DND-41 (cell line): ENCODE data around the gene C6orf15.

Experiments used
- ATAC-seq: fragments of 200-7000 bp; cut with Tn5 transposase; 3 replicates; pipeline ENCODE4 v1.9.1; 2021; ENCODE audit warnings: low read depth; ENCODE audit not compliant: insufficient read depth
- DNase-seq: peaks from one replicate; pipeline ENCODE4 v3.0.0-alpha.2; 2020
- H2AFZ ChIP-seq: 2 replicates; pipeline ENCODE4 v1.6.0; 2012; ENCODE audit warnings: low read depth, low read length
- H3K27ac ChIP-seq: 2 replicates; pipeline ENCODE4 v1.5.1; 2012; ENCODE audit warnings: low read length, inconsistent platforms
- H3K27me3 ChIP-seq: fragments of 200-600 bp; sonication (generic); 2 replicates; pipeline ENCODE4 v1.6.0; 2012; ENCODE audit warnings: low read length, mild to moderate bottlenecking, inconsistent platforms; ENCODE audit not compliant: insufficient read depth, poor library complexity
- H3K36me3 ChIP-seq: 2 replicates; pipeline ENCODE4 v1.5.1; 2012; ENCODE audit warnings: low read length, inconsistent platforms; ENCODE audit not compliant: insufficient read depth
- H3K4me1 ChIP-seq: 2 replicates; pipeline ENCODE4 v1.5.1; 2012; ENCODE audit warnings: mild to moderate bottlenecking, low read length; ENCODE audit not compliant: insufficient read depth
- H3K4me2 ChIP-seq: 2 replicates; pipeline ENCODE4 v1.6.0; 2012; ENCODE audit warnings: mild to moderate bottlenecking, moderate library complexity, low read length, inconsistent platforms; ENCODE audit not compliant: insufficient read depth
- H3K4me3 ChIP-seq, 2 experiments: fragments of 200-600 bp in 1 of 2; shearing (Covaris generic) in 1 of 2; 2 replicates each; pipeline ENCODE4 v1.5.1; 2012 to 2016; ENCODE audit warnings: inconsistent platforms in 2 of 2, low read length in 2 of 2, mild to moderate bottlenecking in 2 of 2, low read depth in 1 of 2, moderate library complexity in 1 of 2
- H3K79me2 ChIP-seq: 2 replicates; pipeline ENCODE4 v1.6.0; 2012; ENCODE audit warnings: low read length, inconsistent platforms; ENCODE audit not compliant: insufficient read depth
- H3K9ac ChIP-seq: 2 replicates; pipeline ENCODE4 v1.6.0; 2012; ENCODE audit warnings: low read depth, mild to moderate bottlenecking, inconsistent platforms, low read length, moderate library complexity
- H3K9me3 ChIP-seq: 2 replicates; pipeline ENCODE4 v1.5.1; 2012; ENCODE audit warnings: low read length, moderate library complexity, mild to moderate bottlenecking, inconsistent platforms; ENCODE audit not compliant: insufficient read depth, severe bottlenecking
- H4K20me1 ChIP-seq: 2 replicates; pipeline ENCODE4 v1.6.0; 2012; ENCODE audit warnings: low read length; ENCODE audit not compliant: insufficient read depth
- EZH2 ChIP-seq: IDR thresholded peaks from 3 replicates; pipeline ENCODE4 v1.6.1; 2012; ENCODE audit warnings: borderline replicate concordance, low read depth, mild to moderate bottlenecking, moderate library complexity, low read length, inconsistent platforms; ENCODE audit not compliant: severe bottlenecking
- TF ChIP-seq, protein P1 (sequence below): IDR thresholded peaks from 2 replicates; pipeline ENCODE4 v1.5.1; 2012; ENCODE audit warnings: borderline replicate concordance, low read length, moderate library complexity, mild to moderate bottlenecking; ENCODE audit not compliant: poor library complexity, severe bottlenecking; ENCODE audit errors: extremely low read depth

The C6orf15 gene

DNA sequence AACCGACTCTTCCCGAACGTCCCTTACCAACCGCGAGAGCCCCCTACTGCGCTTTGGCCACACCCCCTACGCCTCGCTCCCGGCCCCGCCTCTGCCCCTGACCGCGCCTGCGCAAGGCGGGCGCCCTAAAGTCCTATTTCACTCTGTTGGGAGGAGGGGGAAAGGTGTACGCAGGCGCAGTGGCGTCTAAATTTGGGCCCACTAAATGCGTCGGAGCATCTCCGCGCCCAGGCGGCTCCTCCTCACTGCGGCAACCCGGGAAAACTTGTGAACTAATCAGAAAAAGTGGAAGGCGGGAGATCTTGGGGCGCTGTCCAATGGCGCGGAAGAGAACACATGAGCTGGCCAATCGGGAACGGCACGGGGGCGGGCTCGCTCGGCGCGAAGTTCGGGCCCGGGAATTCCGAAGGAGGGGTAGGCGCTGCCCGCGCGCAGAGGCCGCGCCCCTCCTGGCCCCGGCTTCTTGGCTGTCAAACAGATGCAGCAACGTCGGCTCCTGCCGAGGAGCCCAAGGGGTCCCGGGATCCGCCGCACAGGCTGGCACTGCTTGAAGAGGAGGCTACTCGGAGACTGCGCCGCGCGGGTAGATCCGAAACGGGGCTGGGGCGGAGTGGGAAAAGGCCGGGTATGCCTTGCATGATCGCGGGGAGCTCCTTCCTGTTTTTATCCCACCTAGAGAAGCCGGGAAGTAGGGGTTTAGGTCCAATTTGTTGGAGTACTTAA, 45.9 kb upstream of the C6orf15 start, which contains the start of gene TCF19:
TCF19 (plus strand) TSS at position 450 of the 723 bp plus-strand sequence. CDS start 881 bp downstream, outside the sequence.
- peaks cover 59% of the 10 kb centered on the region for H3K79me2 ChIP-seq
- H3K36me3 ChIP-seq = peaks cover 67% of the 10 kb centered on the region
- H3K4me2 ChIP-seq = peak within 1 kb of the TSS; percentile 88
- peak within 1 kb of the TSS; percentile 83 for H2AFZ ChIP-seq
- H3K4me1 ChIP-seq = peaks cover 57% of the 10 kb centered on the region
- H3K9ac ChIP-seq = peak within 1 kb of the TSS; percentile 73
- ATAC-seq = peak; percentile 90
- H3K27me3 ChIP-seq = no peaks in the 10 kb centered on the region
- peak; percentile 100 for DNase-seq
- H3K4me3 ChIP-seq = peak within 1 kb of the TSS; percentile 60 to 85
- H3K9me3 ChIP-seq = no peaks in the 10 kb centered on the region
- no peak for TF ChIP-seq EZH2
- TF ChIP-seq, protein P1, sequence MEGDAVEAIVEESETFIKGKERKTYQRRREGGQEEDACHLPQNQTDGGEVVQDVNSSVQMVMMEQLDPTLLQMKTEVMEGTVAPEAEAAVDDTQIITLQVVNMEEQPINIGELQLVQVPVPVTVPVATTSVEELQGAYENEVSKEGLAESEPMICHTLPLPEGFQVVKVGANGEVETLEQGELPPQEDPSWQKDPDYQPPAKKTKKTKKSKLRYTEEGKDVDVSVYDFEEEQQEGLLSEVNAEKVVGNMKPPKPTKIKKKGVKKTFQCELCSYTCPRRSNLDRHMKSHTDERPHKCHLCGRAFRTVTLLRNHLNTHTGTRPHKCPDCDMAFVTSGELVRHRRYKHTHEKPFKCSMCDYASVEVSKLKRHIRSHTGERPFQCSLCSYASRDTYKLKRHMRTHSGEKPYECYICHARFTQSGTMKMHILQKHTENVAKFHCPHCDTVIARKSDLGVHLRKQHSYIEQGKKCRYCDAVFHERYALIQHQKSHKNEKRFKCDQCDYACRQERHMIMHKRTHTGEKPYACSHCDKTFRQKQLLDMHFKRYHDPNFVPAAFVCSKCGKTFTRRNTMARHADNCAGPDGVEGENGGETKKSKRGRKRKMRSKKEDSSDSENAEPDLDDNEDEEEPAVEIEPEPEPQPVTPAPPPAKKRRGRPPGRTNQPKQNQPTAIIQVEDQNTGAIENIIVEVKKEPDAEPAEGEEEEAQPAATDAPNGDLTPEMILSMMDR = no peak
- H4K20me1 ChIP-seq = peaks cover 22% of the 10 kb centered on the region
- H3K27ac ChIP-seq = peak within 1 kb of the TSS; percentile 84

GRCh38 chr6:31157513-31158139, 45.3 kb upstream of the C6orf15 start, which contains the start of gene CCHCR1:
Gene CCHCR1, minus strand, starts transcription at chr6:31157802. Its CDS starts 202 bp downstream, at chr6:31157600.
- Histone ChIP-seq H3K9me3 (no peaks in the 10 kb centered on the region), H3K9ac (peak within 1 kb of the TSS; percentile 73), H3K27me3 (no peaks in the 10 kb centered on the region), H3K27ac (peak within 1 kb of the TSS; percentile 84), H3K4me1 (peaks cover 52% of the 10 kb centered on the region), H3K79me2 (peaks cover 53% of the 10 kb centered on the region), H4K20me1 (peaks cover 21% of the 10 kb centered on the region), H3K36me3 (peaks cover 60% of the 10 kb centered on the region), H3K4me3 (peak within 1 kb of the TSS; percentile 60 to 85), H3K4me2 (peak within 1 kb of the TSS; percentile 88), H2AFZ (peak within 1 kb of the TSS; percentile 83)
- DNase-seq (no peak), ATAC-seq (peak; percentile 29; the same call in 2 of the 3 replicates)
- TF ChIP-seq EZH2 = no peak
- TF ChIP-seq, protein P1 = no peak

- DNase-seq (no peak), ATAC-seq (no peak)
- H3K9ac ChIP-seq = peak overlapping the region; percentile 73
- H3K4me1 ChIP-seq = peaks cover 42% of the 10 kb centered on the region
- H3K27me3 ChIP-seq = no peaks in the 10 kb centered on the region
- peaks cover 50% of the 10 kb centered on the region for H3K36me3 ChIP-seq
- peak overlapping the region in 1 of 2 experiments; percentile 85; a peak in 1 of 4 replicates for H3K4me3 ChIP-seq
- no peak overlapping the region for H2AFZ ChIP-seq
- peak overlapping the region; percentile 88 for H3K4me2 ChIP-seq
- peaks cover 43% of the 10 kb centered on the region for H3K79me2 ChIP-seq
- H3K27ac ChIP-seq = no peak overlapping the region
- no peak for TF ChIP-seq EZH2
- TF ChIP-seq, protein P1 = no peak
- H4K20me1 ChIP-seq = peaks cover 11% of the 10 kb centered on the region
- no peaks in the 10 kb centered on the region for H3K9me3 ChIP-seq
Measured at GRCh38 chr6:31156641-31157040, 44.3 kb upstream of the C6orf15 start.
